ENCODE measurements around the gene ROBO2.

DNA sequence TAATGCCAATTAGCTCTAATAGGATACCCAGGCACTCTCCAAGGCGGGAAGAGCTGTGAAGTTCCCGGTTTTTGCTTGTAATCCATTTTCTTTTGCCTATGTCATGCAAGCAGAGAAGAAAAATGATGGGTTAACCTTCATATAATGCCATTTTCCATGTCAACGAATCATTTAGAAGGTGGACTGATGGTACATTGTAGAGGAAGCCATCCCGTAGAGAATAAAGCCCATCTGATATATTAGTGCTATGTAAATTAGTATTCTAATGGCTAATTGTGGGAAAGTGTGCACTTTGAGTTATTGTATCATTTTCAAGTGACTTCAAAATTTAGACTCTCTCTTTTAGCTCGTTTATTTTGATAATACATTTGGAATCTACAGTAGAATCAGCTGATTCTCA lies 509.1 kb downstream of the ROBO2 start:
- TF ChIP-seq, protein P1, sequence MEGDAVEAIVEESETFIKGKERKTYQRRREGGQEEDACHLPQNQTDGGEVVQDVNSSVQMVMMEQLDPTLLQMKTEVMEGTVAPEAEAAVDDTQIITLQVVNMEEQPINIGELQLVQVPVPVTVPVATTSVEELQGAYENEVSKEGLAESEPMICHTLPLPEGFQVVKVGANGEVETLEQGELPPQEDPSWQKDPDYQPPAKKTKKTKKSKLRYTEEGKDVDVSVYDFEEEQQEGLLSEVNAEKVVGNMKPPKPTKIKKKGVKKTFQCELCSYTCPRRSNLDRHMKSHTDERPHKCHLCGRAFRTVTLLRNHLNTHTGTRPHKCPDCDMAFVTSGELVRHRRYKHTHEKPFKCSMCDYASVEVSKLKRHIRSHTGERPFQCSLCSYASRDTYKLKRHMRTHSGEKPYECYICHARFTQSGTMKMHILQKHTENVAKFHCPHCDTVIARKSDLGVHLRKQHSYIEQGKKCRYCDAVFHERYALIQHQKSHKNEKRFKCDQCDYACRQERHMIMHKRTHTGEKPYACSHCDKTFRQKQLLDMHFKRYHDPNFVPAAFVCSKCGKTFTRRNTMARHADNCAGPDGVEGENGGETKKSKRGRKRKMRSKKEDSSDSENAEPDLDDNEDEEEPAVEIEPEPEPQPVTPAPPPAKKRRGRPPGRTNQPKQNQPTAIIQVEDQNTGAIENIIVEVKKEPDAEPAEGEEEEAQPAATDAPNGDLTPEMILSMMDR (conservative IDR thresholded peaks at IDR 0.05 in 1 of 2, IDR thresholded peaks at IDR 0.05 in 1 of 2; ENCODE audit: extremely low read depth in 1 of 2, insufficient read depth in 1 of 2, low read depth in 1 of 2, low read length in 2 of 2): no peak
- no peak for TF ChIP-seq EZH2 (IDR thresholded peaks at IDR 0.05; ENCODE audit: borderline replicate concordance, low read length)
